Naive thymus-derived CD4-positive, alpha-beta T cell (primary cell): ENCODE measurements around the gene DACT2. TPM values are rescaled to one million over a fixed set of nuclear protein-coding genes. Genes with fewer than 3 reads are reported as not detected.
"Not testable (repeated sequence)": the region's sequence is repeated elsewhere in the genome, so short reads cannot be mapped to it uniquely, and the experiment has no call there.

Experiments
- ATAC-seq: fragments of 150-1000 bp; cut with Tn5 transposase; 2 replicates; pipeline ENCODE4 v1.10.0; 2021; ENCODE audit warnings: mild to moderate bottlenecking, moderate library complexity
- CTCF ChIA-PET: fragments of 350-600 bp; sonication (Branson Sonifier 250); formaldehyde crosslinking; loops from one replicate; lab custom pipeline; 2021; ENCODE audit warnings: antibody characterized with exemption; lab: Charles Lee
- POLR2A ChIA-PET: fragments of 350-600 bp; sonication (Branson Sonifier 250); formaldehyde crosslinking; loops from one replicate; lab custom pipeline; 2021; ENCODE audit warnings: antibody characterized with exemption, inconsistent platforms; lab: Charles Lee
- DNase-seq, 9 donors: peaks; one replicate each; pipeline versions ENCODE4 v3.0.0 to v3.0.0-alpha.2; 2020 to 2022; ENCODE audit warnings: mixed read lengths in 1 of 9
- H3K27ac ChIP-seq: one replicate; pipeline ENCODE4 v1.7.0; 2013; ENCODE audit warnings: mild to moderate bottlenecking, low read depth, low read length, moderate library complexity
- H3K27me3 ChIP-seq, 2 donors: one replicate each; pipeline ENCODE4 v1.7.0; 2013; ENCODE audit warnings: low read length in 2 of 2, mild to moderate bottlenecking in 2 of 2, moderate library complexity in 2 of 2; ENCODE audit not compliant: control insufficient read depth in 2 of 2, insufficient read depth in 2 of 2
- H3K36me3 ChIP-seq, 3 experiments: 1 replicate in 2 of 3; 2 replicates in 1 of 3; pipeline ENCODE4 v1.7.0; 2013; ENCODE audit warnings: low read length in 3 of 3, mild to moderate bottlenecking in 3 of 3, moderate library complexity in 1 of 3; ENCODE audit not compliant: insufficient read depth in 3 of 3, control insufficient read depth in 2 of 3
- H3K4me1 ChIP-seq, 2 donors: one replicate each; pipeline ENCODE4 v1.7.0; 2013; ENCODE audit warnings: low read length in 2 of 2, mild to moderate bottlenecking in 2 of 2, moderate library complexity in 1 of 2; ENCODE audit not compliant: control insufficient read depth in 2 of 2, insufficient read depth in 2 of 2
- H3K4me3 ChIP-seq: 2 replicates; pipeline ENCODE4 v1.7.0; 2013; ENCODE audit warnings: mild to moderate bottlenecking, low read length
- H3K9me3 ChIP-seq, 3 experiments: 1 replicate in 2 of 3; 2 replicates in 1 of 3; pipeline ENCODE4 v1.7.0; 2013; ENCODE audit warnings: low read length in 3 of 3; ENCODE audit not compliant: control insufficient read depth in 2 of 3
- H3K27ac Mint-ChIP-seq, 9 donors: one replicate each; pipeline ENCODE4 v1.8.0; 2020 to 2022; ENCODE audit warnings: mixed read lengths in 9 of 9, mild to moderate bottlenecking in 8 of 9, moderate library complexity in 5 of 9, inconsistent platforms in 2 of 9
- H3K27me3 Mint-ChIP-seq, 5 donors: one replicate each; pipeline ENCODE4 v1.8.0; 2021 to 2022; ENCODE audit warnings: mixed read lengths in 5 of 5, mild to moderate bottlenecking in 1 of 5
- H3K36me3 Mint-ChIP-seq, 5 donors: one replicate each; pipeline ENCODE4 v1.8.0; 2020 to 2022; ENCODE audit warnings: mixed read lengths in 5 of 5, mild to moderate bottlenecking in 3 of 5, inconsistent platforms in 1 of 5
- H3K4me1 Mint-ChIP-seq, 7 donors: one replicate each; pipeline ENCODE4 v1.8.0; 2020 to 2022; ENCODE audit warnings: mixed read lengths in 7 of 7, mild to moderate bottlenecking in 3 of 7, inconsistent platforms in 1 of 7
- H3K4me3 Mint-ChIP-seq, 10 donors: one replicate each; pipeline ENCODE4 v1.8.0; 2020 to 2022; ENCODE audit warnings: mild to moderate bottlenecking in 10 of 10, mixed read lengths in 10 of 10, moderate library complexity in 6 of 10, inconsistent platforms in 2 of 10
- H3K9me3 Mint-ChIP-seq, 11 donors: one replicate each; pipeline ENCODE4 v1.8.0; 2020 to 2022; ENCODE audit warnings: mixed read lengths in 11 of 11, mild to moderate bottlenecking in 4 of 11, inconsistent platforms in 1 of 11, moderate library complexity in 1 of 11
- intact Hi-C, 2 donors: fragments of 100-400 bp; cut with micrococcal nuclease; formaldehyde crosslinking; loops; one replicate each; pipeline ENCODE4 v1.15.1; 2023
- polyA plus RNA-seq, 2 donors: library from polyadenylated mRNA; unstranded; fragments of 300-500 nt; fragmentation: Illumina TruSeq; gene quantifications; one replicate each; pipeline ENCODE4 v1.2.3, GENCODE V29; 2021
- total RNA-seq, 6 experiments: library from RNA in 5 of 6; stranded (reverse) in 5 of 6; gene quantifications; 1 replicate in 5 of 6; 2 replicates in 1 of 6; pipeline ENCODE4 v1.2.3 and lab custom pipeline; 2021 to 2026

The DACT2 gene
- total and polyA plus RNA-seq, 7 experiments from 2014 or later: 0.65 TPM; not detected in 6

DNA sequence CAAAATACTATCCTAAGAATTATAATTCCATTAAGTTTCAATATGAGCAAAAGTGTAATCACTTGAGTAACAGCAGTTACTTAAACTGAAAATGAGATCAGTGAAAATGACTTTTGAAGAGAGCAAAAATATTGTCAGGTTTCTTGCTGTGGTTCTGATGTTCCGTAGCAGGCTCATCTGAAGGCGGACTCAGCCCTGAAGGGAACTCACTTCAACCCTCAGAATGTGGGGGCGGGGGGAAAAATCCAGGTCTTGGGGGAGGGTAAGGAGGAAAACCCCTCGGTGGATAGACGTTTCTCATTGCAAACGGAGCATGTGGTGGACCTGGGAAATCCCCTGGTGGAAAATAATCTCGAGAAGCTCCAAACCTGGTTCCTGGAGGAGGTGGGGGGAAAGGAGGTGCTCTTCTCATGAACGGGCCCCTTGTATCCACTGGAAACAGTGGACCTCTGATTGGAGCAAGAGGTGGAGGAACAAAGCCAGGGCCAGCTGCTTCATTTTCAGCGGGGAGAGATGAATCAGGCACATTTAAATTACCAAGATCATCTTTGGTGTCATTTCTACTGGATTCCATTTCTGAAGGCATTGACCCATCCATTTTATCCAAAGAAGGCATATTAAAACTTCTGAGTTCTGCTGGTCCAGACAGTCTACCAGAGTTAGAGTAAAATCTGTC is 32.7 kb downstream of the DACT2 start:
- intact Hi-C loops, CTCF ChIA-PET, H3K4me3 Mint-ChIP-seq: not testable (repeated sequence)

DNA sequence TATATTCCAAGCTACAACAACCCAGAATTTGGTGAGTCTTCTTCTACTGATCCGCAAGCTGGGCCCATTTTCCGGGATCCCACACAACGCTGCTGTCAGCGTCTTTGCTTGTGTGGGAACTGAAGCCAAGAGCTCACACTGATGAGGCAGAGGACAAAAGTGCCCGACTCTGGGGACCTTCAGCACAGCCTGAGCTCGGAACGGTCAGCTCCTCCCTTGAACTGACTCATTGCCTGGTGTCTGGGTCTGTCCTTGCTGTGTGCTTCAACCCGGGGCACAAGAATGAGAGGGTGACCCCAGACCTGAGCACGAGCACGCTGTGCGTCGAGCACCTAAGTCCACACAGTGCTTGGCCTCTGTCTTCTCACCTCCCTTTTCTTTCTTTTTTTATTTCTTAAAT is 33.5 kb downstream of the DACT2 start:
- H3K9me3 ChIP-seq: no peaks in the 10 kb centered on the region
- ChIA-PET CTCF (no interaction called here), POLR2A (no interaction called here)
- intact Hi-C loops: no loop called here
- no peak overlapping the region for H3K27ac ChIP-seq
- H3K4me3 Mint-ChIP-seq: no peak overlapping the region
- no peaks in the 10 kb centered on the region for H3K36me3 ChIP-seq
- DNase-seq (no peak), ATAC-seq (no peak)
- peaks cover 0 to 17% (median 5%) of the 10 kb centered on the region in 5 donors for H3K27me3 Mint-ChIP-seq
- no peak overlapping the region for H3K4me3 ChIP-seq
- peaks cover 0 to 3% (median 0%) of the 10 kb centered on the region in 7 donors for H3K4me1 Mint-ChIP-seq
- peaks cover 0 to 10% (median 0%) of the 10 kb centered on the region in 11 donors for H3K9me3 Mint-ChIP-seq
- no peaks in the 10 kb centered on the region for H3K4me1 ChIP-seq
- H3K27me3 ChIP-seq: no peaks in the 10 kb centered on the region
- H3K27ac Mint-ChIP-seq: no peak overlapping the region
- no peaks in the 10 kb centered on the region for H3K36me3 Mint-ChIP-seq

More for the DNA sequence above, 32.7 kb downstream of the DACT2 start:
- ATAC-seq, POLR2A ChIA-PET, H3K36me3 ChIP-seq, H3K4me1 ChIP-seq, H3K27ac ChIP-seq, H3K4me1 Mint-ChIP-seq, H3K36me3 Mint-ChIP-seq, H3K9me3 ChIP-seq, H3K4me3 ChIP-seq, H3K9me3 Mint-ChIP-seq, H3K27me3 ChIP-seq: not testable (repeated sequence)
- DNase-seq: peak in 1 of 9 donors; percentile 55
- Mint-ChIP-seq H3K27ac (peak overlapping the region in 1 of 9 donors; percentile 63), H3K27me3 (peaks cover 0 to 15% (median 4%) of the 10 kb centered on the region in 5 donors)

DNA sequence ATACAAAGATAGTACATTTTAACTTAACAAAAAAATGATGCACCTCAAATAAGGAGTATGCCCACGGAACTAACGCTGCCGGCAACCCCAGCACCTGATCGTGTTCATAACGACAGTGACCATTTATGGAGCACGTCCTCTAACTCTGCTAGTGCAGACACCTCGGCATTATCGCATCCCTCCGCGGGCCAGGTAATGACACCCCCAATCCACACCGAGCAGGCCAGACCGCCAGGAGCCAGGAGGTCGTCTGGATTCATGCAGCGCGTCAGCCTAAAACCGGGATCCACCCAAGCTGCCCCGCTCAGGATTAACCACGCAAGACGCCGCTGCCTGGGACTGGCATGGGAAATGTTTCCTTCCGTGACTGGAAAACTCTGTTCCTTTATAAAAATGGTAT is 34.1 kb downstream of the DACT2 start:
- Mint-ChIP-seq H3K27me3 (peaks cover 0 to 17% (median 5%) of the 10 kb centered on the region in 5 donors), H3K36me3 (no peaks in the 10 kb centered on the region), H3K27ac (no peak overlapping the region), H3K4me1 (peaks cover 0 to 3% (median 0%) of the 10 kb centered on the region in 7 donors), H3K9me3 (peaks cover 0 to 10% (median 0%) of the 10 kb centered on the region in 11 donors), H3K4me3 (no peak overlapping the region)
- H3K4me3 ChIP-seq: no peak overlapping the region
- no peaks in the 10 kb centered on the region for H3K9me3 ChIP-seq
- H3K36me3 ChIP-seq: no peaks in the 10 kb centered on the region
- no peak overlapping the region for H3K27ac ChIP-seq
- CTCF ChIA-PET: no interaction called here
- intact Hi-C loops: no loop called here
- POLR2A ChIA-PET: no interaction called here
- H3K4me1 ChIP-seq: no peaks in the 10 kb centered on the region
- ATAC-seq (no peak), DNase-seq (no peak)
- H3K27me3 ChIP-seq: no peaks in the 10 kb centered on the region

DNA sequence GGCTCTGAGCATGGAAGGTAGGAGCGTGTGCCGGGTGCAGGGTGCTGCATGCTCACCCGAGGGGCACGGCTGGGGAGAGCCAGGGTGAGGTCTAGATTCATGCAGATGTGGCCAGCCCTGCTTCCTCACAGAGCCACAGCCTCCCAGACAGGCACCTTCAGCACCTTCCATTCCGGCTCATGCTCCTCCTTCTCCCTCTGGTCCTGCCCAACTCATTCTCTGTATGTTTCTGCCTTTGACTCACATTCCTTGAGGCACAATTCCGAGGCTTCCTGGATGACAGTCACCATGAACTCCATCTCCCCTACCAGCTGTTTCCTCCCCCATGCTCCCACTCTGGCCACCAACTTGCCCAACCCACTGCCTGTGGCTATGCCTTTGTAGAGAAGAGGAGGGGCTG is 35.4 kb downstream of the DACT2 start:
- peaks cover 0 to 3% (median 0%) of the 10 kb centered on the region in 7 donors for H3K4me1 Mint-ChIP-seq
- CTCF ChIA-PET: no interaction called here
- Histone ChIP-seq H3K36me3 (no peaks in the 10 kb centered on the region), H3K27ac (no peak overlapping the region), H3K4me3 (no peak overlapping the region), H3K9me3 (no peaks in the 10 kb centered on the region), H3K4me1 (no peaks in the 10 kb centered on the region), H3K27me3 (no peaks in the 10 kb centered on the region)
- no peak for DNase-seq
- peaks cover 0 to 19% (median 5%) of the 10 kb centered on the region in 5 donors for H3K27me3 Mint-ChIP-seq
- no peak overlapping the region for H3K27ac Mint-ChIP-seq
- H3K9me3 Mint-ChIP-seq: peaks cover 0 to 10% (median 0%) of the 10 kb centered on the region in 11 donors
- no peaks in the 10 kb centered on the region for H3K36me3 Mint-ChIP-seq
- no peak for ATAC-seq
- no peak overlapping the region for H3K4me3 Mint-ChIP-seq
- POLR2A ChIA-PET: no interaction called here
- intact Hi-C loops: no loop called here

DNA sequence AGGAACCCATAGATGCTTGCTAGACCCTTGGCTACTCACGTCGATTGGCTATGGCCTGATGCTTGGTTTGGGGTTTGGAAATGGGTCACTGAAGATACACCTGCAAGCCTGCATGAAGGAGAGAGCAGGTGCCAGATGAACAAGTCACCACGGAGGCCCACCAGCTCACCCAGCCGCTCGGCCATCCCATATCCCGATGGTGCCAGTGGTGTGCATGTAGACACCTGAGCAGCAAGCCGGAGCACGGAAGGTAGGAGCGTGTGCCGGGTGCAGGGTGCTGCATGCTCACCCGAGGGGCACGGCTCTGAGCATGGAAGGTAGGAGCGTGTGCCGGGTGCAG is 35.9 kb downstream of the DACT2 start:
- Histone ChIP-seq H3K4me1 (no peaks in the 10 kb centered on the region), H3K27ac (no peak overlapping the region), H3K36me3 (no peaks in the 10 kb centered on the region), H3K4me3 (no peak overlapping the region), H3K27me3 (no peaks in the 10 kb centered on the region), H3K9me3 (no peaks in the 10 kb centered on the region)
- H3K4me3 Mint-ChIP-seq: no peak overlapping the region
- peaks cover 0 to 10% (median 0%) of the 10 kb centered on the region in 11 donors for H3K9me3 Mint-ChIP-seq
- H3K4me1 Mint-ChIP-seq: peaks cover 0 to 3% (median 0%) of the 10 kb centered on the region in 7 donors
- DNase-seq: no peak
- H3K36me3 Mint-ChIP-seq: no peaks in the 10 kb centered on the region
- ATAC-seq: no peak
- no peak overlapping the region for H3K27ac Mint-ChIP-seq
- CTCF ChIA-PET: no interaction called here
- H3K27me3 Mint-ChIP-seq: peaks cover 0 to 25% (median 5%) of the 10 kb centered on the region in 5 donors
- intact Hi-C loops: no loop called here
- POLR2A ChIA-PET: no interaction called here

DNA sequence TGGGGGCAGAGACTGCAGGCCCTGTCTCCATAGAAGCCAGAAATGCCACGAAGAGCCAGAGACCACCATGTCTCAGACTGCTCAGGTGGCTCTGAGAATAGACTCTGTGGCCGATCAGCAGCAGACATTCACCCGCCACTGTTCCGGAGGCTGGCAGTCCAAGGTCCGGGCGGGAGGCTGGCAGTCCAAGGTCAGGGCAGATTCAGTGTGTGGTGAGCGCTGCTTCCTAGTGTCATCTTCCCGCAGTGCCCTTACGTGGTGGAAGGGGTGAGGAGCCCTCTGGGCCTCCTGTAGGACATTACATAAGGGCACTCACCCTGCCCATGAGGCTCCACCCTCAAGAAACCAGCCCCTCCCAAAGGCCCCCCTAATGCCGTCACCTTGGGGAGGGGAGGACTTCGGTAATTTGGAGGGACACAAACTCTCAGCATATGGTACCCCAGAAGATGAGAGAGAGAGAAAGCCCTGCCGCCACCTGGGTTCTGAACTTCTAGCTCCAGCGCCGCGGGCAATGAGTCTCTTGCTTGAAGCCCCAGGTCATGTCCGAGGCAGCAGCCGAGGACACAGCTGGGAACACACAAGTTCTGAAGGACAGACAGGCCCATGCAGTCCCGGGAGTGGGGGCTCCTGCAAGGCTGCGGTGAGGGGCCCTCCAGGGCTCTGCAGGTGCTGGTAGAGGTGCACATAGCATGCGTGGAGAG is 36.4 kb downstream of the DACT2 start:
- Histone ChIP-seq H3K4me1 (no peaks in the 10 kb centered on the region), H3K9me3 (no peaks in the 10 kb centered on the region), H3K27me3 (no peaks in the 10 kb centered on the region), H3K36me3 (no peaks in the 10 kb centered on the region), H3K27ac (no peak overlapping the region), H3K4me3 (no peak overlapping the region)
- no peak for DNase-seq
- peaks cover 0 to 11% (median 0%) of the 10 kb centered on the region in 11 donors for H3K9me3 Mint-ChIP-seq
- POLR2A ChIA-PET: no interaction called here
- H3K27me3 Mint-ChIP-seq: peaks cover 0 to 26% (median 5%) of the 10 kb centered on the region in 5 donors
- no peaks in the 10 kb centered on the region for H3K4me1 Mint-ChIP-seq
- CTCF ChIA-PET: no interaction called here
- no peak for ATAC-seq
- intact Hi-C loops: no loop called here
- no peaks in the 10 kb centered on the region for H3K36me3 Mint-ChIP-seq
- no peak overlapping the region for H3K4me3 Mint-ChIP-seq
- H3K27ac Mint-ChIP-seq: no peak overlapping the region
